ENCODE data around the gene TTC4. TPM values are rescaled to one million over a fixed set of nuclear protein-coding genes. Genes with fewer than 3 reads are reported as not detected.

Gene TTC4, protein sequence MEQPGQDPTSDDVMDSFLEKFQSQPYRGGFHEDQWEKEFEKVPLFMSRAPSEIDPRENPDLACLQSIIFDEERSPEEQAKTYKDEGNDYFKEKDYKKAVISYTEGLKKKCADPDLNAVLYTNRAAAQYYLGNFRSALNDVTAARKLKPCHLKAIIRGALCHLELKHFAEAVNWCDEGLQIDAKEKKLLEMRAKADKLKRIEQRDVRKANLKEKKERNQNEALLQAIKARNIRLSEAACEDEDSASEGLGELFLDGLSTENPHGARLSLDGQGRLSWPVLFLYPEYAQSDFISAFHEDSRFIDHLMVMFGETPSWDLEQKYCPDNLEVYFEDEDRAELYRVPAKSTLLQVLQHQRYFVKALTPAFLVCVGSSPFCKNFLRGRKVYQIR
- 26.0 and 26.6 TPM in 2 replicates for total RNA-seq

DNA sequence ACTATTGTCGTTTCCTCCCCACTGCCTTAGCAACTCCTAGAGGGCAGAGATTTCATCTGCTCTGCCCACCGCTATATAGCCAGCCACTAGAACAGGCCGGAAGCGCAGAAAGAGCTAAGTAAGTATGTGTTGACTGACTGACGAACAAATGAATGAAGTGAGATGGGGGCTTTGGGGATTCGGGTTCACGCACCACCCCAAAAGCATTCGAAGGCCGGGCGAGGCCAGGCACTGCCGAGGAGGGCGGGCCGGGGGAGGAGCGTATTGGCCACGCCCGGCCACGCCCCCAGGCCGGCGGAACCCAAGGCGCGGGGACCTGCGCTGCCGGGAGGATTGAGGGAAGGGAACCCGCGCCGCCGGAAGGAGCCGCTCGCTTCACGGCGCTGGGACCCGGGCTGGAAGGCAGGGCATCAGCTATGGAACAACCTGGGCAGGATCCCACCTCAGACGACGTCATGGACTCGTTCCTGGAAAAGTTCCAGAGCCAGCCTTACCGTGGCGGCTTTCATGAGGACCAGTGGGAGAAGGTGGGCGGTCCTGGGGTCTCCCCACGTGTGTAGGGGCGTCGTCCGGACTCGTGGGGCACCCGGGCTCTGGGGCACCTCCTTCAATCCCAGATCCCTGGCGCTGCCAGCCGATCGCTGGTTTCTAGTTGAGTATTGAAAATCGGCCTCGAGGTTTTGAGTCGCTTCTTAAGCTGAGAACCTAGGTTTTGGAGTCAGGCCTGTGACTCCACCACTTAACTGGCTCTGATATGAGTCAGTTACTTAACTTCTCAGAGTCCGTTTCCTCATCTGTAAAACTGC, at the start of gene TTC4:
Gene TTC4, plus strand, starts transcription at position 369 of the 806 bp plus-strand sequence. Its CDS starts 48 bp downstream, at position 417.
- peak; percentile 40 for DNase-seq (ENCODE audit: low read depth)

DNA sequence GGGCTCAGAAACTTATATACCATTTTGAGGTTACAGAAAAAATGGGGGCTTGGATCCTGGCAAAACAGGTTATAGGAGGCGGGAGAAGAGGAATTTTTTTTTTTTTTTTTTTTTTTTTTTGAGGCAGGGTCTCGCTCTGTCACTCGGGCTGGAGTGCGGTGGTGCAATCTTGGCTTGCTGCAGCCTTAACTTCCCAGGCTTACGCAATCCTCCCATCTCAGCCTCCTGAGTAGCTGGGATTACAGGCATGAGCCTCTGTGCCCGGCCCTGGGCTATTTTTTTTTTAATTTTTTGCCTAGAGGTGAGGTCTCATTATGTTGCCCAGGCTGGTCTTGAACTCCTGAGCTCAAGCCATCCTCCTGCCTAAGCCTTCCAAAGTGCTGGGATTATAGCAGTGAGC, 49.3 kb upstream of the TTC4 start:
- no peak for DNase-seq (ENCODE audit: low read depth)

DNA sequence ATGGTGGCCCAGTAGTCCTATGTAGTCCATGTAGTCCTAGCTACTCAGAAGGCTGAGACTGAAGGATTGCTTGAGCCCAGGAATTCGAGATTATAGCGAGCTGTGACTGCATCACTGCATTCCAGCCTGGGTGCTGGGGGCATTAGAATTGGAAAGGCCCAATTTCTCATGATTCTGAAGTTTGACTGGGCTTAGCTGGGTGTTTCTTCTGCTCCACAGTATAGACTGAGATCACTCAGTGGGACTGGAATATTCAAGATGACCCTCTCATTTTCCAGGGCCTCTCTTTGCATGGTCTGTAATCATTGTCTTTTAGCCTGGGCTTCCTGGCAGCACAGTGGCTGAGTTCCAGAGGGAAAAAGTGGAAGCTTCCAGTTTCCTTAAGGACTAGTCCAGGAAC, 47.9 kb upstream of the TTC4 start:
- no peak for DNase-seq (ENCODE audit: low read depth)

DNA sequence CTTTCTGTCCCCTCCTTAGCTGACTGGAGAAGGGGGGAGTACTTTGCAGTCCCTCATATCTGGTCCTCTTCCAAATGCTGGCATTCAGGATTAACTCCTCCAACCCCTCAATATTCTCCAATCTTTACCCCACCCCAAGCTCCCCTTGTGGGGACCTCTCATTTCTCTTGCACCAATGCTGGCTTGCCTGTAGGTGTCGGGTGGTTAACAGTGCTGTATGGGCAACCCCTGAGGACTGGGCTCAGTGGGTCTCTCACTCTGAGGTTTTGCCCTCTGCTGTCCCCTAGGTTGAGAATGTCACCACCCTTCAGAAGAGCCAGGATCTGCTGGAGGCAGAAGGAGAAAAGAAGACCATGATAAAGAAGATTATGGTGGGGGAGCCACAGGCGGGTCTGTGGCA, 47.1 kb upstream of the TTC4 start:
- DNase-seq (ENCODE audit: low read depth): no peak

DNA sequence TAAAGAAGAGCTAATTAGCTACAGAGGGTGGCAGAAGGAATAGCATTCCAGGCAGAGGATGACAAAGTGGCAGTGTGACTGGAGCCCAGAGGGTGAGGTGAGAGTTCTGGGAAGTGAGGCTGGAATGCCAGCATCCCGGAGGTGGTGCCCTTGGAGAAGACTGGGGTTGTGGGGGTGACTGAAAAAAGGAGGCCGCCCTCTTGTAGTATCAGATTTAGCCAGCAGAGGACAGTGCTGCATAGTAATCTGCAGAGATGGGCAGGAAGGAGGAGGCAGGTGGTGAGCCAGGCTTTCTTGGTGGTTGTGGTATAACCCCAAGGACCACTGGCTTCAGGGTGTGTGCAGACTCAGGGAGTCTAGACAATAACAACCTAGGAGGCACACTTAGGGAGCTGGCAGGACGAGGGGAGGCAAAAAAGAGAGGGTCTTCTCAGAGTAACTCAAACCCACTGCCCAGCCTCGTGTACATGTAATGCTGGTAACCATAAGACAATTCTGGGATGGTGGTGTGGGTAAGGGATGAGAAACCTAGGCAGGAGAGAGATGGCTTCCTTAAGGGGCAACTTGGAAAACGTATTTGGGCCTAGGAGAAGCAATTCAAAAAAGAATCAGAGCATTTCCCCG, 43.6 kb upstream of the TTC4 start:
- DNase-seq (ENCODE audit: low read depth): peak; percentile 42

DNA sequence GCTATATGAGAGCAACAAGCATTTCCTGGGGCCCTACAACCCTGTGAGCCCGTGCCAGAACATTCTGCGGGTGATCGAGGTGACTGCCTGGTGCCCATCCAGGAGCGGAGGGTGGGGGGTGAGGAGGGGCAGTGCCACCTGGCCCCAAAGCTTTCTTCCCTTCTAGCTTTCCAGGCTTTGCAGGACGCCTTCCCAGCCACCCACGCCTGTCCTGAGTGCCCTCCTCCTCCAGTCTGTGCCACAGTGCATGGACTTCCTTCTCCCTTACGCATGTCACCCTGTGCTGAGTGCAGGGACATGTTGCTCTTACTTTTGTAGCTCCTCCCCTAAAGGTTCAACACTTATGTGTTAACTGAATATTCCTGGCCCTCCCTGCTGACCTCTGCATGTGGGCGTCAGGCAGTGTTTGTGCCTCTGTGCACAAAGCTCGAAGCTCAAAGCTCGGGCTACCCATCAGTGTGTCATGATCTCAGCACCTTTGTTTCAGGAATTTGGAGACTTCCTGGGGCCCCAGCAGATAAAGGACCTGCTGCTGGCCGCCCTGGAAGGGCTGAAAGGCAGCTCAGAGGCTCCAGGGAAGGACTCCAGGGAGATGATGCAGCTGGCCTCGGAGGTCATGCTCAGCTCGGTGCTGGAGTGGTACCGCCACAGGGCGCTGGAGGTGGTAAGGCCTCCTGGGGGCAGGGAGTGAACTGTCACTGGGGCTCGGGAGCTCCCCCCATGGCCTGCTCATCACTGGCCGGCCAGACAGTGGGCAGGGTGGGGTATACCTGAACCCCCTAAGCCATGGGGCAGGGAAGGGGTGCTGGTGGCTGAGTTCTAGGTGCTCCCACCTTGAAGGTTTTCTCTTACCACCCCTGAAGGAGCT, 36.7 kb upstream of the TTC4 start:
- DNase-seq (ENCODE audit: low read depth): no peak

DNA sequence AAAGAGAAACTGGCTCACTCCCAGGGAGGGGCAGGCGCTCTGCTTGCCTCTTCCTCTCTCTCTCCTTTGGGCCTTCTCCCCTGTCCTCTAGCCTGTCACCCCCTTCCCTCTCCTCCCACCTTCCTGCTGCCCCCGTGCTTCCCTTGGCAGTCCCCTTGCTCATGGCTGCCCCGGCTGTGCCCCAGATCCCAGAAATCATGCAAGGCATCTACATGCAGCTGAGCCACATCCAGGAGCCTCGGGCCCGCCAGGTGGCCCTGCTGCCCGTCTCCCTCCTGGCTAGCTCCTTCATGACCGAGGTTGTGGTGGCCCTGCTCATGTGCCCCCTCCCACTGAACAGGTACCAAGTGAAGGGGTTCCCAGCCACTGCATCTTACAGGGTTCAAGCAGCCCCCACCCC, 36.0 kb upstream of the TTC4 start:
- DNase-seq (ENCODE audit: low read depth): no peak

DNA sequence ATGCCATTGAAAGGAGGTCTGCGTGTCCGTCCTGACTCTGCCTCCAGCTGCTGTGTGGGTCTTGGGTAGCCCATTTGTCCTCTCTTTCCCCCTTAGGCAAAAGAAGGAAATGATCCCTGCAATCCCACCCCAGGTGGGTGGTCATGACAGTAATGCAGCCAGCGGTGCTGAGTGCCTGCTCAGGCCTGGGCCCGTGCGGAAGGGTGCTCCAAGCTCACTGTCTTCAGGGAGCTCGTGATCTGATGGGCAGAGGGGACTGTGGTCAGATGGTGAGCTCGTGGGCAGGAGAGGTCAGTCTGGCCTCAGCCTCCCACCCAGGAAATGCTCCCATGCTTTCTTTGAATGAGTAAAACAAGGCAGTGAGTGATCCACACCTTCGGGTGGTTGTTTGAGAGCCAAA, 35.3 kb upstream of the TTC4 start:
- DNase-seq (ENCODE audit: low read depth): no peak

DNA sequence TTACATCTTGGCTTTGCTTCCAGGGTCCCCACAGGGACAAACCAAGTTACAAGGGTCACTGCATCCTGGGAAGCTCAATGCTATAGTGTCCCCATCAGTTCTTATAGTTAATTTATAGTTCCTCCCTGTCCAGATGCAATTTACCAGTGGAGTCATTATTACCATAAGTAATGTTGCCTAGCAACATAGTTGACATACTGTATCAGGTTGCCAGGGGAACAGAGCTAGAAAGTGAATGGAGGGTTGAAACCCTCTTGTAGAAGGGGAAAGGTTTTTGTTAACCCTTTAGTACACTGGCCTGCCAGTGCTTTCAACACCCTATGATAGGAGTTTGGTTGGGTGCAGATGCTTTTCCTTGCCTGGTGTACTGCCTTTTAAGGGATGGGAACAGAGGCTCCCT, 34.3 kb upstream of the TTC4 start:
- DNase-seq (ENCODE audit: low read depth): peak; percentile 43

DNA sequence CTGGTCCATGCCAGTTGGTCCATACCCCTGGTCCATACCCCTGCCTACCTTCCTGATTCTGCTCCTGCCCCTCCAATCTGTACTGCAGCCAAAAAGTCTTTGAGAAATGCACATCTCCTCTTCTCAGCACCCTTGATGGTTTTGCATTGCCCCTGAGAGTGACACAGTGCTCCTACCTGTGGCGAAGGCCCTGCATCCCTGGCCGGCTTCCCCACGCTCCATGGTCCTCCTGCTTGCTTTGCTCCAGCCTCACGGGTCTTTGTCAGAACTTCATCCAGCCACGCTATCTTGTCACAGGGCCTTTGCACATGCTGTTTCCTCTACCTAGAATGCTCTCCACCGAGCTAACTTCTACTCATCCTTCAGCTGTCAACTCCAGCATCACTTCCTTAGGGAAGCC, 32.2 kb upstream of the TTC4 start:
- no peak for DNase-seq (ENCODE audit: low read depth)

DNA sequence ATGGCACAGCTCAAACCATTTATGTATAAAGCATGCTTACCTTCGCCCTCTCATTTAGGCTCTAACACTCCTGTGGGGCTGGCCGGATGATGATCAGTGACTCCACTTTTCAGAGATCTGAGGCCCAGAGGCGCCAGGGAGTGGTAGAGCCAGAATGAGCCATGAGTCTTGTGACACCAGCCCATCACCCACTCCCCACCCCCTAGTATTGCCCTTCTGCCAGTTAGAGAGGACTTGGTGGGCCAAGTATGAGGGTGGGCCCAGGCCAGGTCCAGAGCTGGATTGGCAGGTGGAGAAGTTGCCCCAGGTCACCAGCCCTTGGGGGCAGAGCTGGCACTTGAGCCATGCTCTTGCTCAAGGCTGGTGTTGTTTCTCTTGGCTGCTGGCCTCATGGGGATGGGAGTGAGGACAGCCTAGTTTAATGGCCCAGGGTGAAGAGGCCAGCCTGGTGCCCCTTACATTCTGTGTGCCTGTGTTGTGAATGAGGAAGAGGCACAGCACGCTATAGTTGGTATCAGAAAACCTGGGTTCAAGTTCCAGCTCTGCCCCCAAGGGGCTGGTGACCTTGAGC, 30.2 kb upstream of the TTC4 start:
- no peak for DNase-seq (ENCODE audit: low read depth)

DNA sequence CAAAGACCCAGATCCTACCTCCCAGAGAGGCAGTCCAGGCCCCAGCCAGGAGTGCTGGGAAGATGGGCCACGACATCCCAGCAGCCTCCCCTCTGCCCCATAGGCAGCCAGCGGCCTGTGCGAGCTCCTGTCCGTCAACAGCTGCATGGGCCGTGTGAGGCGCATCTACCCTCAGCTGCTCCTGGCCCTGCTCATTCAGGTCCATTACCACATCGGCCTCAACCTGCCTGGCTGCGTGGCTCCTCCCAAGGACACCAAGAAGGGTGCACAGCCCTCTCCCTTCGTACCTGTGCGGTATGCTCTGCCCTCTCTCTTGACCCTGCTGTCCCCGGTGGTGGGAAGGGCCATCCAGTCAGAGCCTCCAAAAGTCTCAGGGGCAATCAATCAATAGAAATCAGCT, 29.5 kb upstream of the TTC4 start:
- DNase-seq (ENCODE audit: low read depth): no peak

DNA sequence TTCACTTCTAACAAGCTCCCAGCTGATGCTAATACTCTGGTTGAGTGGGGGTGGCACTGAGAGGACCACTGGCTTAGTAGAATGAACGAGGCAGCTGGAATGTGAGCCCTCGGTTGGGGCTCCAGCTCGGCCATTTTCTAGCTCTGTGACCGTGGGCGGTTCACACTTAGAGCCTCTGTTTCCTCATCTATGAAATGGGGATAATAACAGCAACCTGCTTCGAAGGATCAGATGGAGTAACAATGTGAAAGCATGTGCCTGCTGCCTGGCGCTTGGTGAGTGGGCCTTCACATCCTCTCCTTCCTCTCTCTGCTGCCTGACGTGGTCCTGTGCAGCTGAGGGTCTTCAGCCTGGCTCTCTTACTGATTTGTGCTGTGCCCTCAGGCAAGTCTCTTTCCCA, 20.9 kb upstream of the TTC4 start:
- no peak for DNase-seq (ENCODE audit: low read depth)

DNA sequence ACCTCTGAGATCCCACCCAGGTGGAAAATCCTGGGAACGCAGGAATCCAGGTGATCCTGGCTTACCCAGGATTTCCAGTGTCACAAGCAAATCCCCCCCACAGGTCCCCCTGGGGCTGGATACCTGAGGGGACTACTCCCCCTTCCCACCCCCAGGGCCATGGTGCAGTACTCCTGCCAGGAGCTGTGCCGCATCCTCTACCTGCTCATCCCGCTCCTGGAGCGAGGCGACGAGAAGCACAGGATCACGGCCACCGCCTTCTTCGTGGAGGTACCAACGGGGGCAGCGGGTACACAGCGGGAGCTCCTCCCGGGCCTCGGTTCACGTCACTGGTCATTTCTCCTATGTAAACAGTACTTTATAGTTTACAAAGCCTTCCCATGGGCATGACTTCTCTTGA, 20.4 kb upstream of the TTC4 start:
- no peak for DNase-seq (ENCODE audit: low read depth)

DNA sequence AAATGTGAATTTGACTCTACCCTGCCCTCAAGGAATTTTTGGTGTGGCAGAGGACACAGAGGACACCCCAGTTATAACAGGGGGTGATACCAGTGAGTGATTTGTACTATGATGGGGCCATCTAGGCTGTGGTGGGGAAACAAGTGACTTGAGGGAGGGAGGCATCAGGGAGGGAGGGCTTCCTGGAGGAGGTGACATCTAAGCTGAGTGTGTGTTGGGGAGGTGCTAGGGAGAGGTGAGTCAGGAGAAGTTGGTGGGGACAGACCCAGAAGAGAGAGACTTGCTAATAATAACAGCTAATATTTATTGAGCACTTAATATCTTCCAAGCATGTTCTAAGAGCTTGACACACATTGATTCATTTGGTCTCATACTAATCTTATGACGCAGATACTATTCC, 19.9 kb upstream of the TTC4 start:
- no peak for DNase-seq (ENCODE audit: low read depth)

DNA sequence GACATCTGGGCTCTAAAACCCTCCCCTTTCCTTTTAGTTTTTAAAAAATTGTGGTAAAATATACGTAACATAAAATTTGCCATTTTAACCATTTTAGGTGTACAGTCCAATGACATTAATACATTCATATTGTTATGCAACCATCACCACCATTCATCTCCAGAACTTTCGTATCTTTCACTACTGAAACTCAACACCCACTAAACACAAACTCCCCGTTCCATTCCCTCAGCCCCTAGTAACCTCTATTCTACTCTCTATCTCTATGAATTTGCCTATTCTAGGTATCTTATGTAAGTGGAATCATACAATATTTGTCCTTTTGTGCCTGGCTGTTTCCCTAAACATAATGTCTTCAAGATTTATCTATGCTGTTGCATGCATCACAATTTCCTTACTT, 19.4 kb upstream of the TTC4 start:
- DNase-seq (ENCODE audit: low read depth): no peak

DNA sequence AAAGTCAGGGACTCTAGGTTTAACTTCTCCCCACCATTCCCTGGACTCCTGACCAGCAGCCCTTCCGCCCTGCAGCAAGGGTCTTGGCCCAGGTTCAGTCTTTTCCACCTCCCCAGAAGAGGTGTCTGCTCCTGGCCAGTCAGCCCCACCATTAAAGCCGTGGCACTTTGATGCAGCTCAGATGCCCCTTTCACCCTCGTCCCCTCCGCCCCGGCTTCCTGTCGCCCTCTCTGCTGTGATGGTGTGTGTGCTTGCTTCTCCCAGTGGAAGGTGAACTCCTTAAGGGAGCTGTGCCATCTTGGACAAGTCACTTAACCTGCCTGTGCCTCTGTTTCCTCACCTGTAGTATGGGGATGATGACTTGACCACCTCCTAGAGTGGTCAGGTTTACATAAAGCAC, 17.8 kb upstream of the TTC4 start:
- no peak for DNase-seq (ENCODE audit: low read depth)

DNA sequence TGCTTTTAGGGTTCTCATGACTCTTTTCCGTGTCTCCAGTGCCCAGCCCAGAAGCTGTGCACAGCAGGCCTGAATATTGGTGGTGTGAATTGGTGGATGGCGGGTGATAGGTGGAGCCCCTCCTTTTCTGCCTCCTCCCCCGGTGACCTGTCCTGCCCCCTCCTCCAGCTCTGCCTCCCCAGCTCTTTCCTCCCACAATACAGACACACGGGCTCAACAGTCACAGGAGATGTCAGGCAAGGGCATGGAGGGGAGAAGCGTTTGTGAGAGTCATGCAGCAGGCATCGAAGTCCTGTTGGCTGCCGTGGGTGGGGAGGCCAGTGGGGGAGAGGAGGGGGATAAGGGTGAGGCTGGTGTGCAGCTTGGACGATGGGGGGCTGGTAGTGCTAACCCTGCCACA, 17.3 kb upstream of the TTC4 start:
- DNase-seq (ENCODE audit: low read depth): no peak

DNA sequence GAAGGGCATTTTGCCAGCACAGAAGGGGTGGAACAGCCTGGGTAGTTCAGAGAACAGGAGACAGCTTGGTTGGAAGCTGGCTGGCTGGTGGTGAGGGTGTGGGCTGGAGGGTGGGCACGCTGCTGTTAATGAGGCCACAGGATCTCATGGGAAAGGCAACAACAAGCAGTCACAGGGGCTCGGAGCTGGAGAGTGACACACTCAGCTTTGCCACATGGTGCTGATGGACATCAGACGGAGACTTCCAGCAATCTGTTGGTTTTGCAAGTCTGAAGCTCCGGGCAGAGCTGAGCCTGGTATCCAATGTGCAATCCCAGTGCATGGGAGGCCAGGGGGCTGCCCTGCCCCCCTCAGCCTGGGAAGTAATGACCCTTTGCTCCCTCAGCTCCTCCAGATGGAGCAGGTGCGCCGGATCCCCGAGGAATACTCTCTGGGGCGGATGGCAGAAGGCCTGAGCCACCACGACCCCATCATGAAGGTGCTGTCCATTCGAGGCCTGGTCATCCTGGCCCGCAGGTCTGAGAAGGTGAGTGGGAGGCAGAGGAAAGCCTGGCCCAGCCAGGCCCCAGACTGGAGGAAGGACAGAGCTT, 15.6 kb upstream of the TTC4 start:
- no peak for DNase-seq (ENCODE audit: low read depth)

DNA sequence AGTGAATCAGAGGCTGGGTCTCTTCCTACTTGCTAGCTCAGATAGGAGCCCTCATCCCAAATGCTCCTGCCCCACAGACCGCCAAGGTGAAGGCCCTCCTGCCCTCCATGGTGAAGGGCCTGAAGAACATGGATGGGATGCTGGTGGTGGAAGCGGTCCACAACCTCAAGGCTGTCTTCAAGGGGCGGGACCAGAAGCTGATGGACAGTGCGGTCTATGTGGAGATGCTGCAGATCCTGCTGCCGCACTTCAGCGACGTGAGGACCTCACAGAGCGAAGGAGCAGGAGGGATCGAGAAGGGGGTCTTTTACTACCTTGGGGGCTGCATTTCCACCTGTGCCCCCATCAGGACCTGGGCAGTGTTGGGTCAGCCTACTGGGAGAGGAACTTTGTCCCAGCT, 14.6 kb upstream of the TTC4 start:
- DNase-seq (ENCODE audit: low read depth): no peak

DNA sequence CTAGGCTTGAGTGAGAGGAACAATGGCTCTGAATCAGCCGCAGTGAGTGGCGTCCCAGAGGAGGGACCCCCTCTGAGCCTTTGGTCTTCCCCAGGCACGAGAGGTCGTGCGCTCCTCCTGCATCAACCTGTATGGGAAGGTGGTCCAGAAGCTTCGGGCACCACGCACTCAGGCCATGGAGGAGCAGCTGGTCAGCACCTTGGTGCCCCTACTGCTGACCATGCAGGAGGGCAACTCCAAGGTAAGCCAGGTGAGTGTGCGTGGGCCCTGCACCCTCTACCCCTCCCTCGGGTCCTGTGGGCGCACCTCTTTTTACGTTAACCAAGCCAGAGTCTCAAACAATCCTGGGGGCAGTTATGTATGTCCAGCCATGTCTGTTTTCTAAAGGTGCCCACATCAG, 13.7 kb upstream of the TTC4 start:
- no peak for DNase-seq (ENCODE audit: low read depth)

All from renal cortical epithelial cell (primary cell).